ENCODE data around the gene SDF2.

DNA sequence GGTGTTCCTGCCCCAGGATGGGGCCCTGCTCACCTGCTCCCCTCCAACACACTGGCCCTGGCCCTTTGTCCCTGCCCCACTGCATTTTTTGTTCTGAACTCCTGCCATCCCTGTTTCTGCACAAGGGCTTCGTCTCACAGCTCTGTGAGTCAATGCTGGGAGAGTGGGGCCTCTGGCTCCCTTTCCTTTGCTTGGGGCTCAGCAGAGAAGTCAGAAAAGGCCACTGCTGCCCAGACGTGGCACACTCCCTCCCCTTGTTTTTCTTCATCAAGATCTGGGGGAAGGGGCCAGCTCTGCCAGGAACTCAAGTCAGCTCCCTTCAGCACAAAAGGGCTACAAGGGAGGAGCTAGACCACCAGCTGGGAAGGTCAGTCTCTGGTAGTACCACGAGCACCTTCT is 41.0 kb upstream of the SDF2 start:
- TF ChIP-seq, protein P1, sequence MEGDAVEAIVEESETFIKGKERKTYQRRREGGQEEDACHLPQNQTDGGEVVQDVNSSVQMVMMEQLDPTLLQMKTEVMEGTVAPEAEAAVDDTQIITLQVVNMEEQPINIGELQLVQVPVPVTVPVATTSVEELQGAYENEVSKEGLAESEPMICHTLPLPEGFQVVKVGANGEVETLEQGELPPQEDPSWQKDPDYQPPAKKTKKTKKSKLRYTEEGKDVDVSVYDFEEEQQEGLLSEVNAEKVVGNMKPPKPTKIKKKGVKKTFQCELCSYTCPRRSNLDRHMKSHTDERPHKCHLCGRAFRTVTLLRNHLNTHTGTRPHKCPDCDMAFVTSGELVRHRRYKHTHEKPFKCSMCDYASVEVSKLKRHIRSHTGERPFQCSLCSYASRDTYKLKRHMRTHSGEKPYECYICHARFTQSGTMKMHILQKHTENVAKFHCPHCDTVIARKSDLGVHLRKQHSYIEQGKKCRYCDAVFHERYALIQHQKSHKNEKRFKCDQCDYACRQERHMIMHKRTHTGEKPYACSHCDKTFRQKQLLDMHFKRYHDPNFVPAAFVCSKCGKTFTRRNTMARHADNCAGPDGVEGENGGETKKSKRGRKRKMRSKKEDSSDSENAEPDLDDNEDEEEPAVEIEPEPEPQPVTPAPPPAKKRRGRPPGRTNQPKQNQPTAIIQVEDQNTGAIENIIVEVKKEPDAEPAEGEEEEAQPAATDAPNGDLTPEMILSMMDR (IDR thresholded peaks at IDR 0.05) = no peak
- no peak for TF ChIP-seq POLR2A (IDR thresholded peaks at IDR 0.05)
